Ishikawa (cell line): ENCODE measurements around the gene ARHGAP8.

Source experiments
- CREB1 ChIP-seq: IDR thresholded peaks from 2 replicates; pipeline ENCODE4 v1.6.1; 2012; ENCODE audit warnings: low read depth
- EP300 ChIP-seq: IDR thresholded peaks from 2 replicates; pipeline ENCODE4 v1.6.1; 2012; ENCODE audit warnings: borderline replicate concordance
- FOXM1 ChIP-seq: IDR thresholded peaks from 2 replicates; pipeline ENCODE4 v1.6.1; 2012; ENCODE audit warnings: low read depth, borderline replicate concordance
- RAD21 ChIP-seq: IDR thresholded peaks from 2 replicates; pipeline ENCODE4 v1.6.1; 2012; ENCODE audit warnings: low read depth
- TAF1 ChIP-seq: IDR thresholded peaks from 2 replicates; pipeline ENCODE4 v1.6.1; 2012; ENCODE audit warnings: low read depth, mild to moderate bottlenecking
- YY1 ChIP-seq: IDR thresholded peaks from 2 replicates; pipeline ENCODE4 v1.6.1; 2012; ENCODE audit warnings: low read depth

GRCh38 chr22:44726439-44726838 is 25.9 kb upstream of the ARHGAP8 start:
- TF ChIP-seq FOXM1 (no peak), RAD21 (no peak), TAF1 (no peak), CREB1 (no peak), EP300 (no peak), YY1 (no peak)
